Naive thymus-derived CD4-positive, alpha-beta T cell (primary cell): ENCODE data around the gene COL27A1. TPM values are rescaled to one million over a fixed set of nuclear protein-coding genes. Genes with fewer than 3 reads are reported as not detected.

Experiments used
- ATAC-seq: fragments of 150-1000 bp; cut with Tn5 transposase; 2 replicates; pipeline ENCODE4 v1.10.0; 2021; ENCODE audit warnings: mild to moderate bottlenecking, moderate library complexity
- CTCF ChIA-PET: fragments of 350-600 bp; sonication (Branson Sonifier 250); formaldehyde crosslinking; loops from one replicate; lab custom pipeline; 2021; ENCODE audit warnings: antibody characterized with exemption; lab: Charles Lee
- POLR2A ChIA-PET: fragments of 350-600 bp; sonication (Branson Sonifier 250); formaldehyde crosslinking; loops from one replicate; lab custom pipeline; 2021; ENCODE audit warnings: antibody characterized with exemption, inconsistent platforms; lab: Charles Lee
- DNase-seq, 9 donors: peaks; one replicate each; pipeline versions ENCODE4 v3.0.0 to v3.0.0-alpha.2; 2020 to 2022; ENCODE audit warnings: mixed read lengths in 1 of 9
- H3K27ac ChIP-seq: one replicate; pipeline ENCODE4 v1.7.0; 2013; ENCODE audit warnings: mild to moderate bottlenecking, low read depth, low read length, moderate library complexity
- H3K27me3 ChIP-seq, 2 donors: one replicate each; pipeline ENCODE4 v1.7.0; 2013; ENCODE audit warnings: low read length in 2 of 2, mild to moderate bottlenecking in 2 of 2, moderate library complexity in 2 of 2; ENCODE audit not compliant: control insufficient read depth in 2 of 2, insufficient read depth in 2 of 2
- H3K36me3 ChIP-seq, 3 experiments: 1 replicate in 2 of 3; 2 replicates in 1 of 3; pipeline ENCODE4 v1.7.0; 2013; ENCODE audit warnings: low read length in 3 of 3, mild to moderate bottlenecking in 3 of 3, moderate library complexity in 1 of 3; ENCODE audit not compliant: insufficient read depth in 3 of 3, control insufficient read depth in 2 of 3
- H3K4me1 ChIP-seq, 2 donors: one replicate each; pipeline ENCODE4 v1.7.0; 2013; ENCODE audit warnings: low read length in 2 of 2, mild to moderate bottlenecking in 2 of 2, moderate library complexity in 1 of 2; ENCODE audit not compliant: control insufficient read depth in 2 of 2, insufficient read depth in 2 of 2
- H3K4me3 ChIP-seq: 2 replicates; pipeline ENCODE4 v1.7.0; 2013; ENCODE audit warnings: mild to moderate bottlenecking, low read length
- H3K9me3 ChIP-seq, 3 experiments: 1 replicate in 2 of 3; 2 replicates in 1 of 3; pipeline ENCODE4 v1.7.0; 2013; ENCODE audit warnings: low read length in 3 of 3; ENCODE audit not compliant: control insufficient read depth in 2 of 3
- H3K27ac Mint-ChIP-seq, 9 donors: one replicate each; pipeline ENCODE4 v1.8.0; 2020 to 2022; ENCODE audit warnings: mixed read lengths in 9 of 9, mild to moderate bottlenecking in 8 of 9, moderate library complexity in 5 of 9, inconsistent platforms in 2 of 9
- H3K27me3 Mint-ChIP-seq, 5 donors: one replicate each; pipeline ENCODE4 v1.8.0; 2021 to 2022; ENCODE audit warnings: mixed read lengths in 5 of 5, mild to moderate bottlenecking in 1 of 5
- H3K36me3 Mint-ChIP-seq, 5 donors: one replicate each; pipeline ENCODE4 v1.8.0; 2020 to 2022; ENCODE audit warnings: mixed read lengths in 5 of 5, mild to moderate bottlenecking in 3 of 5, inconsistent platforms in 1 of 5
- H3K4me1 Mint-ChIP-seq, 7 donors: one replicate each; pipeline ENCODE4 v1.8.0; 2020 to 2022; ENCODE audit warnings: mixed read lengths in 7 of 7, mild to moderate bottlenecking in 3 of 7, inconsistent platforms in 1 of 7
- H3K4me3 Mint-ChIP-seq, 10 donors: one replicate each; pipeline ENCODE4 v1.8.0; 2020 to 2022; ENCODE audit warnings: mild to moderate bottlenecking in 10 of 10, mixed read lengths in 10 of 10, moderate library complexity in 6 of 10, inconsistent platforms in 2 of 10
- H3K9me3 Mint-ChIP-seq, 11 donors: one replicate each; pipeline ENCODE4 v1.8.0; 2020 to 2022; ENCODE audit warnings: mixed read lengths in 11 of 11, mild to moderate bottlenecking in 4 of 11, inconsistent platforms in 1 of 11, moderate library complexity in 1 of 11
- intact Hi-C, 2 donors: fragments of 100-400 bp; cut with micrococcal nuclease; formaldehyde crosslinking; loops; one replicate each; pipeline ENCODE4 v1.15.1; 2023
- polyA plus RNA-seq, 2 donors: library from polyadenylated mRNA; unstranded; fragments of 300-500 nt; fragmentation: Illumina TruSeq; gene quantifications; one replicate each; pipeline ENCODE4 v1.2.3, GENCODE V29; 2021
- total RNA-seq, 6 experiments: library from RNA in 5 of 6; stranded (reverse) in 5 of 6; gene quantifications; 1 replicate in 5 of 6; 2 replicates in 1 of 6; pipeline ENCODE4 v1.2.3 and lab custom pipeline; 2021 to 2026

The COL27A1 gene
- total and polyA plus RNA-seq, 7 experiments from 2014 or later = 1.2 to 2.4 (median 1.9) TPM; not detected in 2

DNA sequence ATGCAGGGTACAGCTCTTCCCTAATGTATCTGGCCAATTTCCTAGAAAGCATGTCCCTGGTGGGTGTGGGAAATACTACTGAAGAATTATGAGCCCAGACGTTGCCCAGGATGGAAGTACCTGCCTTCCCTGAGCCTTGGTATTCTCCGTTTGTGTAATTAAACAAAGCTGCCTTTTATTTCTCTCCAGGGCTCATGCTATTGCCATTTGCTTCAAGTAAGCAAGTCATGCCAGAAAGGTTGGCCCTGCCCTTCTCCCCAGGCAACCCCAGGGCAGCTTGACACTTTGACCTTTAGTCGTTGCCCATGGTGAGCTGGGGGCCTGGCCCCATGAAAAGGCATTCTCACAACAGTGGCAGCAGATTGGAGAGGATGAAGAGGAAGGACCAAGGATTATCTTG lies 4.4 kb downstream of the COL27A1 start:
- Mint-ChIP-seq H3K27me3 (peaks cover 1 to 26% (median 13%) of the 10 kb centered on the region in 5 donors), H3K27ac (no peak overlapping the region), H3K4me3 (no peak overlapping the region), H3K9me3 (no peaks in the 10 kb centered on the region), H3K4me1 (peaks cover 9 to 20% (median 15%) of the 10 kb centered on the region in 7 donors), H3K36me3 (no peaks in the 10 kb centered on the region)
- Histone ChIP-seq H3K9me3 (no peaks in the 10 kb centered on the region), H3K36me3 (no peaks in the 10 kb centered on the region), H3K27me3 (no peaks in the 10 kb centered on the region), H3K4me1 (peaks cover 0 to 4% of the 10 kb centered on the region in 2 donors), H3K27ac (no peak overlapping the region), H3K4me3 (no peak overlapping the region)
- ChIA-PET CTCF (no interaction called here), POLR2A (no interaction called here)
- intact Hi-C loops = loop anchor here in 1 of 2 donors (5.0 to 10.0 kb wide), 3 partner anchors 52 to 345 kb away; partner anchors contain the start of genes AKNA and WHRN
- DNase-seq (no peak), ATAC-seq (no peak)

DNA sequence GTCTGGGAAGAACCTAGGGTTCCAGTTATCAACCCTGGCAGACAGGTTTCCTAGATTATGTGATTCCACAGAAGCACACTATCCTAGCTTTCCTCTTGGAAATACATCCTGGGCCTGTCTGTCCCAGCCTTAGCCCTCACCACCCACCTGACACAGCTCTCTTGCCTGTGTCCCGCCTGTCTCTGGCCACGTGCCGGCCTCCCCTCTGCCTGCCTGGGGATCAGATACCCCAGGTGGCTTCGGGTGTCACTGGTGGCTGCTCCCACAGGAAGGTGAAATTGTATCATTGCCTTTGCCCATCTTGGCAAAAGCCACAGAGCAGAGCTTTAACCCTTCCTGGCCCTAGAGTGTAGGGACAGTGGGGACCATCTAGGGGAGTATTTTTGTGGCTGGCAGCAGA lies 6.2 kb downstream of the COL27A1 start:
- DNase-seq (no peak), ATAC-seq (no peak)
- Histone ChIP-seq H3K27me3 (no peaks in the 10 kb centered on the region), H3K4me1 (no peaks in the 10 kb centered on the region), H3K4me3 (no peak overlapping the region), H3K36me3 (no peaks in the 10 kb centered on the region), H3K9me3 (no peaks in the 10 kb centered on the region), H3K27ac (no peak overlapping the region)
- ChIA-PET CTCF (no interaction called here), POLR2A (no interaction called here)
- H3K27me3 Mint-ChIP-seq = peaks cover 0 to 14% (median 7%) of the 10 kb centered on the region in 5 donors
- peaks cover under 1 to 9% (median 7%) of the 10 kb centered on the region in 7 donors for H3K4me1 Mint-ChIP-seq
- intact Hi-C loops = no loop called here
- no peak overlapping the region for H3K27ac Mint-ChIP-seq
- H3K4me3 Mint-ChIP-seq = no peak overlapping the region
- H3K9me3 Mint-ChIP-seq = no peaks in the 10 kb centered on the region
- H3K36me3 Mint-ChIP-seq = no peaks in the 10 kb centered on the region

DNA sequence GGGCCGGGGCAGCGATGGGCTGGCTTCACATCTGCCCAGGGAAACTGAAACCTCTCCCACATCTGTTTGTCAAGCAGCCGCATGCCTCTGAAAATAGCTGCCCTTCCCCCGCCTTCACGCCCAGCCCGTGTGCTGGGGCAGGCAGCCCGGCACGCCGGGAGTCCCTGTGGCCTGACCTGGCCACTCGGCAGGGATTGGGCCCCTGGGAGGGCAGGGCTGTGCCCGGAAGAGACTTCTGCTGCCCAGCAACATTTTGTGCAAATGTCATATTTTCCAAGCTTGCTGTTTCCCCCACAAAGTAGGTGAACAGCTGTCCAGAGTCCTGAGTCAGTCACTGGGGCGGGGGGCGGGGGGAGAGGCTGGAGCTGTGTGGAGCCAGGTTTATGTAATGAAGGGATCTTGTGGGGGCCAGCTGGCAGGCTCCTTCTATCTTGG lies 8.2 kb downstream of the COL27A1 start:
- H3K4me3 Mint-ChIP-seq = no peak overlapping the region
- H3K27ac Mint-ChIP-seq = no peak overlapping the region
- ChIA-PET POLR2A (no interaction called here), CTCF (no interaction called here)
- H3K27me3 Mint-ChIP-seq = peaks cover 0 to 4% (median 0%) of the 10 kb centered on the region in 5 donors
- Histone ChIP-seq H3K4me3 (no peak overlapping the region), H3K27ac (no peak overlapping the region), H3K27me3 (no peaks in the 10 kb centered on the region), H3K36me3 (no peaks in the 10 kb centered on the region), H3K9me3 (no peaks in the 10 kb centered on the region), H3K4me1 (no peaks in the 10 kb centered on the region)
- ATAC-seq = no peak
- no peaks in the 10 kb centered on the region for H3K9me3 Mint-ChIP-seq
- H3K4me1 Mint-ChIP-seq = no peaks in the 10 kb centered on the region
- DNase-seq = no peak
- intact Hi-C loops = no loop called here
- H3K36me3 Mint-ChIP-seq = no peaks in the 10 kb centered on the region

DNA sequence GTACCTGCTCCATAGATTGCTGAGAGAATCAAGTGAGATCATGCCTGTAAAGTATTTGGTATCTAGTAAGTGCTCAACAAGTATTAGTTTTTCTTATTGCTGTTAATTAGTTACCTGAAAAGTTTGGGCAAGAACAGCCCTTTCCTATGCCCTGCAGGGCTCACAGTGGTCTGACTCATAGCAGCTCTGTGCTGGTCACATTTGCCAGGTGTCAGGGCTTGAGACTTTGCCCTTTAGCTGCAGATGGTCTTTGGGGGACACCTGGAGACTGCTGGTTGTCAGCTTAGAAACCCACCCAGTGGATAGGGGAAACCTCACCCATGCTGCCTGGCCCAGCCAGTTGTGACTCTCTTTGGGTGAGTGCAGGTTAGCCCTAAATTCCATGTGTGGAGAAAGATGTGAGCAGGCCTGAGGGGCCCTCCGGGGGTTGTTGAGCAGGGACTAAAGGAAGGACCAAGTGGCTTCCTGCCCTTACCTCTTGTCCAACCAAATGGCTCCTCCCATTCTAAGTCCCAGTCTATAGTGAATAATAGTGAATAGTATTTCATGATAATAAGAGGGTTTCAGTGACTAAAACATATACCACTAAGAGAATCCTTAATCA lies 9.0 kb downstream of the COL27A1 start:
- no peak overlapping the region for H3K27ac ChIP-seq
- no peaks in the 10 kb centered on the region for H3K4me1 Mint-ChIP-seq
- H3K4me3 Mint-ChIP-seq = no peak overlapping the region
- H3K27ac Mint-ChIP-seq = no peak overlapping the region
- DNase-seq = no peak
- H3K9me3 ChIP-seq = no peaks in the 10 kb centered on the region
- POLR2A ChIA-PET = no interaction called here
- peaks cover 0 to 4% (median 0%) of the 10 kb centered on the region in 5 donors for H3K27me3 Mint-ChIP-seq
- no peaks in the 10 kb centered on the region for H3K27me3 ChIP-seq
- no peaks in the 10 kb centered on the region for H3K4me1 ChIP-seq
- no peaks in the 10 kb centered on the region for H3K36me3 ChIP-seq
- H3K36me3 Mint-ChIP-seq = no peaks in the 10 kb centered on the region
- ATAC-seq = no peak
- intact Hi-C loops = no loop called here
- CTCF ChIA-PET = no interaction called here
- H3K4me3 ChIP-seq = no peak overlapping the region
- H3K9me3 Mint-ChIP-seq = no peaks in the 10 kb centered on the region

DNA sequence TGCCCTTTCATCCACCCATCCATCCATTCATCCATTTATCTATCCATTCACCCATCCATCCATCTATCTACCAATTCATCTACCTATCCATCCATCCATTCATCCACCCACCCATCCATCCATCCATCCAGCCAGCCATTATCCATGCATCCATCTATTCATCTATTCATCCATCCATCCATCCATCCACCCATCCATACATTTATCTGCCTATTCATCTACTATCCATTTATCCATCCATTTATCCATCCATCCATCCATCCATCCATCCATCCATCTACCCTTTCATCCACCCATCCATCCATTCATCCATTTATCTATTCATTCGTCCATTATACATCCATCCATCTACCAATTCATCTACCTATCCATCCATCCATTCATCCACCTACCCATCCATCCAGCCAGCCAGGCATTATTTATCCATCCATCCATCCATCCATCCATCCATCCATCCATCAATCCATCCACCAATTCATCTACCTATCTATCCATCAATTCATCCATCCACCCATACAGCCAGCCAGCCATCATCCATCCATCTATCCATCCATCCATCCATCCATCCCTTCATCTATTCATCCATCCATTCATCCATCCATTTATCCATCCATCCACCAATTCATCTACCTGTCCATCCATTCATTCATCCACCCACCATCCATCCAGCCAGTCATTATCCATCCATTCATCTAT lies 10.2 kb downstream of the COL27A1 start:
- no peak overlapping the region for H3K4me3 Mint-ChIP-seq
- no peak for DNase-seq

DNA sequence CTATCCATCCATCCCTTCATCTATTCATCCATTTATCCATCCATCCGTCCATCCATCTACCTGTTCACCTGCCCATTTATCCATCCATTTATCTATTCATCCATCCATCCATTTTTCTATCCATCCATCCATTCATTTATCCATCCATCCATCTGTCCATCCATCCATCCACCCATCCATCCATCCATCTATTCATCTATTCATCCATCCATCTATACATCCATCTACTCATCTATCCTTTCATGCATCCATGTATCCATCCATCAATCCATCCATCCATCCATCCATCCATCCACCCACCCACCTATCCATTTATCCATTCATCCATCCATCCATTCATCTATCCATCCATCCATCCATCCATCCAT lies 10.8 kb downstream of the COL27A1 start:
- Histone ChIP-seq H3K4me1 (no peaks in the 10 kb centered on the region), H3K9me3 (no peaks in the 10 kb centered on the region), H3K27me3 (no peaks in the 10 kb centered on the region), H3K27ac (no peak overlapping the region), H3K4me3 (no peak overlapping the region), H3K36me3 (no peaks in the 10 kb centered on the region)
- POLR2A ChIA-PET = no interaction called here
- no peaks in the 10 kb centered on the region for H3K36me3 Mint-ChIP-seq
- DNase-seq (no peak), ATAC-seq (no peak)
- H3K9me3 Mint-ChIP-seq = no peaks in the 10 kb centered on the region
- CTCF ChIA-PET = interaction anchor here (0.6 kb wide), 1 partner anchor 9 kb away, joined by 3 read pairs; no protein-coding TSS in a partner anchor
- no peaks in the 10 kb centered on the region for H3K4me1 Mint-ChIP-seq
- no peak overlapping the region for H3K27ac Mint-ChIP-seq
- H3K27me3 Mint-ChIP-seq = no peaks in the 10 kb centered on the region
- intact Hi-C loops = no loop called here
- H3K4me3 Mint-ChIP-seq = no peak overlapping the region

More for the DNA sequence above, 10.2 kb downstream of the COL27A1 start:
- Mint-ChIP-seq H3K27ac (no peak overlapping the region), H3K9me3 (no peaks in the 10 kb centered on the region), H3K4me1 (no peaks in the 10 kb centered on the region), H3K36me3 (no peaks in the 10 kb centered on the region), H3K27me3 (no peaks in the 10 kb centered on the region)
- intact Hi-C loops = no loop called here
- Histone ChIP-seq H3K27me3 (no peaks in the 10 kb centered on the region), H3K4me3 (no peak overlapping the region), H3K36me3 (no peaks in the 10 kb centered on the region), H3K27ac (no peak overlapping the region), H3K4me1 (no peaks in the 10 kb centered on the region), H3K9me3 (no peaks in the 10 kb centered on the region)
- ATAC-seq = no peak
- POLR2A ChIA-PET = no interaction called here
- CTCF ChIA-PET = no interaction called here
